Activated naive CD4-positive, alpha-beta T cell (primary cell): ENCODE results near the gene CDK10.
"Not testable (repeated sequence)": the region's sequence is repeated elsewhere in the genome, so short reads cannot be mapped to it uniquely, and the experiment has no call there.

Experiments
- DNase-seq, 4 experiments: peaks; one replicate each; lab custom pipeline; 2025; lab: John Stamatoyannopoulos, UW

The CDK10 gene

GRCh38 chr16:89668790-89669158 lies 17.7 kb upstream of the CDK10 start:
- no peak for DNase-seq

- DNase-seq = no peak
Measured at GRCh38 chr16:89669755-89670154, 16.7 kb upstream of the CDK10 start.

- DNase-seq = no peak
Measured at GRCh38 chr16:89670496-89671431, 15.7 kb upstream of the CDK10 start.

- not testable (repeated sequence) for DNase-seq
Measured at GRCh38 chr16:89671565-89671964, 14.9 kb upstream of the CDK10 start.

GRCh38 chr16:89672177-89672941 lies 14.1 kb upstream of the CDK10 start:
- no peak for DNase-seq

- DNase-seq = no peak
Measured at GRCh38 chr16:89678258-89678657, 8.2 kb upstream of the CDK10 start.

- no peak for DNase-seq
Measured at GRCh38 chr16:89685916-89686315, 573 bp upstream of the CDK10 start.

GRCh38 chr16:89687092-89687940 lies 827 bp downstream of the CDK10 start:
- no peak for DNase-seq

GRCh38 chr16:89688395-89688794 lies 1.9 kb downstream of the CDK10 start:
- no peak for DNase-seq

- DNase-seq = no peak
Measured at GRCh38 chr16:89689142-89689541, 2.7 kb downstream of the CDK10 start.

- DNase-seq = not testable (repeated sequence)
Measured at GRCh38 chr16:89689621-89690020, 3.1 kb downstream of the CDK10 start.

GRCh38 chr16:89690392-89690901 lies 4.0 kb downstream of the CDK10 start:
- DNase-seq = no peak

- DNase-seq = no peak
Measured at GRCh38 chr16:89691231-89691985, 4.9 kb downstream of the CDK10 start.

- DNase-seq = no peak
Measured at GRCh38 chr16:89691986-89692569, 5.6 kb downstream of the CDK10 start.

- no peak for DNase-seq
Measured at GRCh38 chr16:89693289-89693731, 6.8 kb downstream of the CDK10 start.

GRCh38 chr16:89693931-89694783 lies 7.7 kb downstream of the CDK10 start:
- no peak for DNase-seq

- DNase-seq = not testable (repeated sequence)
Measured at GRCh38 chr16:89694784-89695085, 8.2 kb downstream of the CDK10 start.

GRCh38 chr16:89695086-89695874 lies 8.8 kb downstream of the CDK10 start:
- no peak for DNase-seq
